ENCODE data around the gene TRIM14. TPM values are rescaled to one million over a fixed set of nuclear protein-coding genes. Genes with fewer than 3 reads are reported as not detected.

Gene TRIM14
- total and polyA plus RNA-seq, 2 of the 13 experiments (the other 11 are each of a cell fraction or from before 2014, with no cell fraction given) = 9.2 to 13.0 TPM

DNA sequence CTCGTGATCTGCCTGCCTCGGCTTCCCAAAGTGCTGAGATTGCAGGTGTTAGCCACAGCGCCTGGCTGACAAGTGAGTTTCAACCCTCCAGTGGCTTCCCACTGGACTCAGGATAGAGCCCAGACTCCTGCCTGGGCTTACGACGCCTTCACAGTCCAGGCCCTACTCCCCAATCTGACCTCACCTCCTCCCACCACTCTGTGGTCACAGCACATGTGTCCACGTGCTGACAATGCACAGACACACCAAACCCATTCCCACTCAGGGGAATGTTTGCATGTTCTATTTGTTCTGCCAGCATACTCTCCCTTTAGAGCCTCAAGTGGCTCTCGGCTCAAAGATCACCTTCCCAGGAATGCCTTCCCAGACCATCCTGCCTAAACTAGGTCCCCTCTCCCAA is 31.1 kb upstream of the TRIM14 start (continued):
- no peak for TF ChIP-seq KAT2B (IDR thresholded peaks at IDR 0.05; ENCODE audit: borderline replicate concordance, low read depth, low read length)
- TF ChIP-seq ARNTL (CRISPR knock-in tag; IDR thresholded peaks at IDR 0.05) = peak; percentile 59; the same call in 1 of the 2 replicates
- TF ChIP-seq SRSF1 (optimal IDR thresholded peaks at IDR 0.05; ENCODE audit: low read depth, low read length) = no peak
- TF ChIP-seq BORCS8-MEF2B (CRISPR knock-in tag; IDR thresholded peaks at IDR 0.05) = peak; percentile 32; the same call in 1 of the 2 replicates
- no peak for TF ChIP-seq TEAD2 (CRISPR knock-in tag; IDR thresholded peaks at IDR 0.05)
- TF ChIP-seq SIX4 (CRISPR knock-in tag; IDR thresholded peaks at IDR 0.05) = 0 out of 2 replicates have a peak, but pooled peaks have one; percentile 39
- TF ChIP-seq, protein P1, sequence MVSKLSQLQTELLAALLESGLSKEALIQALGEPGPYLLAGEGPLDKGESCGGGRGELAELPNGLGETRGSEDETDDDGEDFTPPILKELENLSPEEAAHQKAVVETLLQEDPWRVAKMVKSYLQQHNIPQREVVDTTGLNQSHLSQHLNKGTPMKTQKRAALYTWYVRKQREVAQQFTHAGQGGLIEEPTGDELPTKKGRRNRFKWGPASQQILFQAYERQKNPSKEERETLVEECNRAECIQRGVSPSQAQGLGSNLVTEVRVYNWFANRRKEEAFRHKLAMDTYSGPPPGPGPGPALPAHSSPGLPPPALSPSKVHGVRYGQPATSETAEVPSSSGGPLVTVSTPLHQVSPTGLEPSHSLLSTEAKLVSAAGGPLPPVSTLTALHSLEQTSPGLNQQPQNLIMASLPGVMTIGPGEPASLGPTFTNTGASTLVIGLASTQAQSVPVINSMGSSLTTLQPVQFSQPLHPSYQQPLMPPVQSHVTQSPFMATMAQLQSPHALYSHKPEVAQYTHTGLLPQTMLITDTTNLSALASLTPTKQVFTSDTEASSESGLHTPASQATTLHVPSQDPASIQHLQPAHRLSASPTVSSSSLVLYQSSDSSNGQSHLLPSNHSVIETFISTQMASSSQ (IDR thresholded peaks at IDR 0.05; ENCODE audit: low read depth) = no peak
- TF ChIP-seq, protein P1 (CRISPR knock-in tag; IDR thresholded peaks at IDR 0.05; ENCODE audit: borderline replicate concordance) = no peak
- 0 out of 2 replicates have a peak, but pooled peaks have one; percentile 13 for TF ChIP-seq CENPT (CRISPR knock-in tag; IDR thresholded peaks at IDR 0.05; ENCODE audit: low read depth)
- TF ChIP-seq, protein P2, sequence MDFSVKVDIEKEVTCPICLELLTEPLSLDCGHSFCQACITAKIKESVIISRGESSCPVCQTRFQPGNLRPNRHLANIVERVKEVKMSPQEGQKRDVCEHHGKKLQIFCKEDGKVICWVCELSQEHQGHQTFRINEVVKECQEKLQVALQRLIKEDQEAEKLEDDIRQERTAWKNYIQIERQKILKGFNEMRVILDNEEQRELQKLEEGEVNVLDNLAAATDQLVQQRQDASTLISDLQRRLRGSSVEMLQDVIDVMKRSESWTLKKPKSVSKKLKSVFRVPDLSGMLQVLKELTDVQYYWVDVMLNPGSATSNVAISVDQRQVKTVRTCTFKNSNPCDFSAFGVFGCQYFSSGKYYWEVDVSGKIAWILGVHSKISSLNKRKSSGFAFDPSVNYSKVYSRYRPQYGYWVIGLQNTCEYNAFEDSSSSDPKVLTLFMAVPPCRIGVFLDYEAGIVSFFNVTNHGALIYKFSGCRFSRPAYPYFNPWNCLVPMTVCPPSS (IDR thresholded peaks at IDR 0.05) = no peak
- no peak for TF ChIP-seq MEIS1 (CRISPR knock-in tag; IDR thresholded peaks at IDR 0.05; ENCODE audit: borderline replicate concordance)
- 0 out of 2 replicates have a peak, but pooled peaks have one; percentile 34 for TF ChIP-seq ATF7-NPFF (CRISPR knock-in tag; IDR thresholded peaks at IDR 0.05; ENCODE audit: low read depth)
- TF ChIP-seq, protein P3, sequence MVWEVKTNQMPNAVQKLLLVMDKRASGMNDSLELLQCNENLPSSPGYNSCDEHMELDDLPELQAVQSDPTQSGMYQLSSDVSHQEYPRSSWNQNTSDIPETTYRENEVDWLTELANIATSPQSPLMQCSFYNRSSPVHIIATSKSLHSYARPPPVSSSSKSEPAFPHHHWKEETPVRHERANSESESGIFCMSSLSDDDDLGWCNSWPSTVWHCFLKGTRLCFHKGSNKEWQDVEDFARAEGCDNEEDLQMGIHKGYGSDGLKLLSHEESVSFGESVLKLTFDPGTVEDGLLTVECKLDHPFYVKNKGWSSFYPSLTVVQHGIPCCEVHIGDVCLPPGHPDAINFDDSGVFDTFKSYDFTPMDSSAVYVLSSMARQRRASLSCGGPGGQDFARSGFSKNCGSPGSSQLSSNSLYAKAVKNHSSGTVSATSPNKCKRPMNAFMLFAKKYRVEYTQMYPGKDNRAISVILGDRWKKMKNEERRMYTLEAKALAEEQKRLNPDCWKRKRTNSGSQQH (CRISPR knock-in tag; IDR thresholded peaks at IDR 0.05; ENCODE audit: low read depth) = 0 out of 2 replicates have a peak, but pooled peaks have one; percentile 33
- no peak for TF ChIP-seq ZNF670 (CRISPR knock-in tag; IDR thresholded peaks at IDR 0.05; ENCODE audit: borderline replicate concordance)
- no peak for TF ChIP-seq NFE2L1 (CRISPR knock-in tag; IDR thresholded peaks at IDR 0.05; ENCODE audit: borderline replicate concordance)
- TF ChIP-seq ZEB1 (IDR thresholded peaks at IDR 0.05; ENCODE audit: insufficient replicate concordance, low read depth) = no peak
- no peak for TF ChIP-seq ZNF496 (CRISPR knock-in tag; IDR thresholded peaks at IDR 0.05; ENCODE audit: insufficient replicate concordance)
- TF ChIP-seq ZNF20 (CRISPR knock-in tag; IDR thresholded peaks at IDR 0.05) = no peak
- TF ChIP-seq ZFY (CRISPR knock-in tag; IDR thresholded peaks at IDR 0.05) = peak; percentile 59; the same call in 1 of the 2 replicates
- TF ChIP-seq, protein P4, sequence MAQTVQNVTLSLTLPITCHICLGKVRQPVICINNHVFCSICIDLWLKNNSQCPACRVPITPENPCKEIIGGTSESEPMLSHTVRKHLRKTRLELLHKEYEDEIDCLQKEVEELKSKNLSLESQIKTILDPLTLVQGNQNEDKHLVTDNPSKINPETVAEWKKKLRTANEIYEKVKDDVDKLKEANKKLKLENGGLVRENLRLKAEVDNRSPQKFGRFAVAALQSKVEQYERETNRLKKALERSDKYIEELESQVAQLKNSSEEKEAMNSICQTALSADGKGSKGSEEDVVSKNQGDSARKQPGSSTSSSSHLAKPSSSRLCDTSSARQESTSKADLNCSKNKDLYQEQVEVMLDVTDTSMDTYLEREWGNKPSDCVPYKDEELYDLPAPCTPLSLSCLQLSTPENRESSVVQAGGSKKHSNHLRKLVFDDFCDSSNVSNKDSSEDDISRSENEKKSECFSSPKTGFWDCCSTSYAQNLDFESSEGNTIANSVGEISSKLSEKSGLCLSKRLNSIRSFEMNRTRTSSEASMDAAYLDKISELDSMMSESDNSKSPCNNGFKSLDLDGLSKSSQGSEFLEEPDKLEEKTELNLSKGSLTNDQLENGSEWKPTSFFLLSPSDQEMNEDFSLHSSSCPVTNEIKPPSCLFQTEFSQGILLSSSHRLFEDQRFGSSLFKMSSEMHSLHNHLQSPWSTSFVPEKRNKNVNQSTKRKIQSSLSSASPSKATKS (CRISPR knock-in tag; IDR thresholded peaks at IDR 0.05) = no peak
- no peak for TF ChIP-seq RFXAP (CRISPR knock-in tag; IDR thresholded peaks at IDR 0.05; ENCODE audit: borderline replicate concordance)
- TF ChIP-seq ZFP41 (CRISPR knock-in tag; IDR thresholded peaks at IDR 0.05; ENCODE audit: borderline replicate concordance) = no peak

Data from HepG2 (cell line).